Stimulated activated naive CD8-positive, alpha-beta T cell treated with anti-CD3 and anti-CD28 coated beads, Interleukin-15, Interleukin-2, amounts not matched to agents 100 ng/mL and 50 ng/mL, for 24 hours (primary cell): ENCODE measurements around the gene LRRC7.
A peak's percentile ranks its signal among the peaks of the same experiment; 100 is the strongest.

Source experiments
- H3K27ac Mint-ChIP-seq: one replicate; pipeline ENCODE4 v1.8.0; 2021; ENCODE audit warnings: mild to moderate bottlenecking, mixed read lengths
- H3K27me3 Mint-ChIP-seq: one replicate; pipeline ENCODE4 v1.8.0; 2021; ENCODE audit warnings: mixed read lengths
- H3K36me3 Mint-ChIP-seq: one replicate; pipeline ENCODE4 v1.8.0; 2021; ENCODE audit warnings: low read depth, mixed read lengths
- H3K4me1 Mint-ChIP-seq: one replicate; pipeline ENCODE4 v1.8.0; 2021; ENCODE audit warnings: low read depth, mixed read lengths
- H3K4me3 Mint-ChIP-seq: one replicate; pipeline ENCODE4 v1.8.0; 2021; ENCODE audit warnings: mild to moderate bottlenecking, mixed read lengths
- H3K9me3 Mint-ChIP-seq: one replicate; pipeline ENCODE4 v1.8.0; 2021; ENCODE audit warnings: mixed read lengths

The LRRC7 gene

DNA sequence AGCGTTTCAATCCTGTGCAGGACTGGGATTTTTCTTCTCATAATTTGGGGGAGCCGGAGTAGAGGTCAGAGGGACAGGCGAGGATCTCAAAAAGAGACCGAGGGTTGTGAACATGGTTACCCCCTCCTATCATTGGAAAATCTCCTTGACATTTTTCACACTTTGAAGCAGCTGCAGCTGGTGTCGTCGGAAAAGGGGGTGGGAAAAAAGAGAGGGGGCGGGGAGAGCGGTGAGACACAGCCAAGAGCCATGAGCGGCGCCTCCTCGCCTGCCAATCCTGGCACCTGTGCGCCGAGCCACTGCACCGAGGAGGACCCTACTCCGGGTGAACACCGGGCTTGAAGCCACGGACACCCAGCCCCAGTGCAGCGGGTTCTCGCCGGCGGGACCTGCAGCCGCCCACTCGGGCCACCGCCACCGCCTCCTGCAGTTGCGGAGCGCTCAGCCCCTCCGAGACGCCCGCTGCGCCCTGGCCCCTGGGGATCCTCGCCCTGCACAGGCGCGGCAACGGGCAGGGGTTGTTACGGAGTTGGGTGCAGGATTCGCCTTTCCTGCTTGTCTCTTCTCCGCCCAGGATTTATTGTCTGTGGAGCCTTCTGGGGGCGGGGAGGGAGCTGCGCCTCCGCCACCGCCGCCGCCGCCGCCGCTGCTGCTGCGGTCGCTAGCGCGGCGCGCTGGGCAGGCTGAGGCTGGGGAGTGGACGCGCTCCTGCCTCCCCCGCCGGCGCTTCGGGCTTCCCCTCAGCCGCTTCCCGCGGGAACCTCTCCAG lies at the start of gene LRRC7:
Gene LRRC7 (plus strand): TSS at position 271 of the 769 bp plus-strand sequence. CDS start 718 bp downstream, outside the sequence.
- Mint-ChIP-seq H3K4me1 (peaks cover 8% of the 10 kb centered on the region), H3K9me3 (no peaks in the 10 kb centered on the region)

DNA sequence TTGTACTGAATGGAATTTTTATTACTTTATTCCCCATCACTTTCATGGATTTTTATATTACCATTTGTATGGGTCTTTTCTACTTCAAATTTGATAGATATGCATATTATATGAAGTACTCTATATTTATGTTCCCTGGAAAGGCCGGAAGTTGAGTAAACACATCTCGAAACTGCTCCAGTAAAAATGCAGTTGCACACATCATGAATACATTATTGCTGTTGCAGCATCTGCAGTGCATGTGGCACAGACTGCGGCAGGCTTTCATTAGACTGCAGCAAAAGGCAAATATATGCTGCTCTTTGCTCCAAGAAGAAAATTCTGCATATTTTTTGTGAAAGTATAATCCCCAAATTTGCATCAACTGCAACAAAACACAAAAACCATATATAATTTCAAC lies 48.7 kb upstream of the LRRC7 start:
- Mint-ChIP-seq H3K36me3 (no peaks in the 10 kb centered on the region), H3K27ac (no peak overlapping the region), H3K9me3 (peaks cover 4% of the 10 kb centered on the region), H3K27me3 (no peaks in the 10 kb centered on the region), H3K4me1 (no peaks in the 10 kb centered on the region), H3K4me3 (no peak overlapping the region)

More for the DNA sequence above, at the start of gene LRRC7:
- no peaks in the 10 kb centered on the region for H3K36me3 Mint-ChIP-seq
- peak within 1 kb of the TSS; percentile 89 for H3K27ac Mint-ChIP-seq
- H3K27me3 Mint-ChIP-seq: peaks cover 40% of the 10 kb centered on the region
- H3K4me3 Mint-ChIP-seq: peak within 1 kb of the TSS; percentile 78

DNA sequence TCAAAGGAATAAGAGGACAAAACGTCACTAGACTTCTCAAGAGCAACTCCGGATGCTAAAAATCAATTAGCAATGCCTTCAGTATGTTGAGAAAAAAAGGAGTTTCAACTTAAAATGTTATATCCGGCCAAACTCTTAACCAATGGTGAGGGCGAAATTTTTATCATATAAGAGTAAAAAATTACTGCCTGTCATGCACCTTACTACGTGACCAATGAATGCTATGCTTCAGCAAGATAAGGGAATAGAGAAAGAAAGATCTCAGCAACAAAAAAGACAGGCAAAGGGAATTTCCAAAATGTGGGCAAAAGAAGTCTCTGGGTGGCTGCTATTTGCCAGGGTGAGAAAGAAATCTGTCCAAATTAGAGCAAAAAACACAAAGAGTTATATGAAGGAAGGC lies 47.4 kb upstream of the LRRC7 start:
- H3K27me3 Mint-ChIP-seq: no peaks in the 10 kb centered on the region
- no peak overlapping the region for H3K27ac Mint-ChIP-seq
- no peaks in the 10 kb centered on the region for H3K4me1 Mint-ChIP-seq
- no peak overlapping the region for H3K4me3 Mint-ChIP-seq
- no peaks in the 10 kb centered on the region for H3K36me3 Mint-ChIP-seq
- peaks cover 7% of the 10 kb centered on the region for H3K9me3 Mint-ChIP-seq

DNA sequence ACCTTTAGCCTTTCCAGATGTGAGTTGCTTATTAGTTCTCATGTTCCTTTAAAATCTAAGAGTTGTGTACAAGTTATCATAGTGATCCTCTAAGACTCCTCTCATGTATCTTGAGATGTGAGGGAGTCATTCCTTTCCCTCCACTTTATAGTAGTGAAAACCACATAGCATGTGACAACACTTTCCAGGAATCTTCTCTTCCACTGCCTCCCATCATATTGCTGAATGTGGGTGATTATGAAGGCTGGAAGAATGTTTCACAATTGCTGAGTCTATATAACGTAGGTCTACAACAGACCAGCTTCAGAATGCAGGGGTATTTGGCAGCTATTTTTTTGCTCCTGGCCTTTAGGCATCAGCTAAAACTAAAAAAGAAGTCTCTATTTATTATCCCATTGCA lies 44.7 kb upstream of the LRRC7 start:
- H3K4me3 Mint-ChIP-seq: no peak overlapping the region
- H3K9me3 Mint-ChIP-seq: peaks cover 3% of the 10 kb centered on the region
- H3K4me1 Mint-ChIP-seq: no peaks in the 10 kb centered on the region
- H3K36me3 Mint-ChIP-seq: no peaks in the 10 kb centered on the region
- no peak overlapping the region for H3K27ac Mint-ChIP-seq
- no peaks in the 10 kb centered on the region for H3K27me3 Mint-ChIP-seq

DNA sequence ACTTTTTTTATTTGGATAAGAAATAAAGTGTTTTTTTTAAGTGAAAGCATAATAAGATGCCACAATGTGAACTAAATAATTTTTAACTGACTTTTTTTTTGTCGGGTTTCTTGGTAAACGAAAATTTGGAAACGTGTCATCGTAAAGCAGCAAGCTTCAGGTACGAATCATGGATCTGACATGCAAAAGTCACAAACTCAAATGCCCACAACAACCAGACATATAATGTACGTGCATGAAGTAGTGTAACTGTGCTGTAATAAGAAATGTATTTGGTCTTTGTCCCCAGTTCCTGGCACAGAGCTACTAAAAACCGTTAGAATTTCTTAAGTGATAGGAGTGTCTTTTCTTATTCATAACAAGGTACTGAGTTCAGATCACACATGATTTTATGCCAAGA lies 44.3 kb upstream of the LRRC7 start:
- Mint-ChIP-seq H3K9me3 (peaks cover 3% of the 10 kb centered on the region), H3K4me1 (no peaks in the 10 kb centered on the region), H3K36me3 (no peaks in the 10 kb centered on the region), H3K4me3 (no peak overlapping the region), H3K27ac (no peak overlapping the region), H3K27me3 (no peaks in the 10 kb centered on the region)

DNA sequence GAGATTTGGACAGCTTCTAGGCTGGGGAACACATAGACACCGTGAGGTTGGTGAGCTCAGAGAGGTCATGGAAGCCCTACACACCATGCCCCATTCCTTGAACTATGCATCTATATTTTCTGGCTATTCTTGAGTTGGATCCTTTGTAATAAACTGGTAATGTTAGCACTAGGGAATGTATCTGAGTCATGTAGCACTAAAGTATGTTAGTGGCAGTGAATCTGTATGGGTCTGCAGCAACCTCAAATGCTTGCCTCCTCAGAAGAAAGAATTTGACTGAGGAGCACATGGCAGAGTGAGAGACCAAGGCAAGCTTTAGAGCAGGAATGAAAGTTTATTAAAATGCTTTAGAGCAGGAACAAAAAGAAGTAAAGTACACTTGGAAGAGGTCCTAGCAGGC lies 43.7 kb upstream of the LRRC7 start:
- Mint-ChIP-seq H3K4me3 (no peak overlapping the region), H3K36me3 (no peaks in the 10 kb centered on the region), H3K27me3 (no peaks in the 10 kb centered on the region), H3K4me1 (no peaks in the 10 kb centered on the region), H3K27ac (no peak overlapping the region), H3K9me3 (peaks cover 3% of the 10 kb centered on the region)

DNA sequence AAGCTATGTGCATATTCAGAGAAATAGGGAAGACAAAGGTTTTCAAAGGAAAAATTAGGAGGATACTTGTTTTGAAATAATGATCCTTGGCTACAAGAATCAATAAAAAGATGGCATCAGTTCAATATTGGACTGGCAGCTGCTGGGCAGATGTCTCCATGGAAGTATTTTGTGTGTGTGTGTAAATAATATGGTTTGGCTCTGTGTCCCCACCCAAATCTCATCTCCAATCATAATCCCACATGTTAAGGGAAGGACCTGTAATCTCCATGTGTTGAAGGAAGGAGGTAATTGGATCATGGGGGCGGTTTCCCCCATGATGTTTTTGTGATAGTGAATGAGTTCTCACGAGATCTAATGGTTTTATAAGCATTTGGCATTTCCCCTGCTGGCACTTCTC lies 40.4 kb upstream of the LRRC7 start:
- H3K27ac Mint-ChIP-seq: no peak overlapping the region
- no peaks in the 10 kb centered on the region for H3K4me1 Mint-ChIP-seq
- H3K27me3 Mint-ChIP-seq: no peaks in the 10 kb centered on the region
- no peak overlapping the region for H3K4me3 Mint-ChIP-seq
- no peaks in the 10 kb centered on the region for H3K36me3 Mint-ChIP-seq
- H3K9me3 Mint-ChIP-seq: peaks cover 3% of the 10 kb centered on the region

DNA sequence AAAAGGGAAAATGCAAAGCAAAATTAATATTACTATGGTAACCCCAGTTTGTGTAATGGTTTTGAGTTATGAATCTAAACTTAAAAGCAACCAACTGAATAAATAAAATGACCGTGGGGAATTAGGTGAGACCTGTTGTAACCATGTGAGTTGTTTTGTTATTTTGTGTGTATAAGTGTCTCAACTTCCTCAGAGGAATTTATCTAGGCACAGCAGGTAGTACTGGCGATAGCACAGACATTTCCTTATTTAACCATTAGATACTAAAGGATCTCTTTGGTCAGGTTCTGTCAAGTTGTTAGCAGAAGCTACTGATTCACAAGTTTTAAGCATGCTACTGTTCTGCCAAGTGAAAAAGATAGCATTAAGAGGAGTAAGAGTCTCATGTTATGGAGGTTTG lies 39.3 kb upstream of the LRRC7 start:
- no peak overlapping the region for H3K27ac Mint-ChIP-seq
- H3K4me3 Mint-ChIP-seq: no peak overlapping the region
- no peaks in the 10 kb centered on the region for H3K4me1 Mint-ChIP-seq
- H3K27me3 Mint-ChIP-seq: no peaks in the 10 kb centered on the region
- H3K36me3 Mint-ChIP-seq: no peaks in the 10 kb centered on the region
- peaks cover 8% of the 10 kb centered on the region for H3K9me3 Mint-ChIP-seq

DNA sequence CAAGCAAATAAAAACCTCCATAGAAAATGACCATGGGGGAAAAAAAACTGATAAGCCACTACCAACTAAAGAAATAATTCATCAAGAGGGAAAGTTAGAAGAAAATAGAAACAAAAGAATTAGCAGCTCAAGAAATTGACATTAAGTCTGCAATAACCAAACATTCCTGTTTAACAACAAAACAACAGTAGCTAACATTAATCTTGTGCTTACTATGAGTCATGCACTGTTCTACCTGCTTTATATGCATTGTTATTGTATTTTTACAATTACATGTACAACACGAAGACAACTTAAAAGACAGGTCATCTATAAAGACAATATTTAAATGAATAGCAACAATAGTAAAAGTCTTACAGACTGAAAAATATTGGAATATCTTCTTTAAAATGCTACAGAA lies 34.4 kb upstream of the LRRC7 start:
- Mint-ChIP-seq H3K27me3 (no peaks in the 10 kb centered on the region), H3K9me3 (peaks cover 5% of the 10 kb centered on the region), H3K4me3 (no peak overlapping the region), H3K36me3 (no peaks in the 10 kb centered on the region), H3K27ac (no peak overlapping the region), H3K4me1 (no peaks in the 10 kb centered on the region)

DNA sequence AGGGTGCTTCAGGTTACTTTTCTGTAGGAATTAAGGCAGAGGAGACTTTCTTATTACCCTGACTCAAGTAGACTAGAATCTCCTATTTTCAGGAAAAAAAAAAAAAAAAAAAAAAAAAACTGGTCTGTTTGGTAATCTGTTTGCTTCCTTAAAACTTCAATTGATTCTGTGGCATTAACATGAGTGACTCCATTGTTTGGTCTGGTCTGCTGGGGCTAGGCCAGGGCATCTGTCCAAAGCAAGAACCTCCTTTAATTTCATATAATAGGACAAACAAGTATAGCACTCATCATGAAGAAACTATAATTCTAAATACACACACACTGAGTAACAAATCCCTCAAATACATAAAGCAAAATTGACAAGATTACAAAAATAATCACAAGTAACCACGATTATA lies 32.9 kb upstream of the LRRC7 start:
- no peak overlapping the region for H3K27ac Mint-ChIP-seq
- H3K4me3 Mint-ChIP-seq: no peak overlapping the region
- H3K36me3 Mint-ChIP-seq: no peaks in the 10 kb centered on the region
- H3K9me3 Mint-ChIP-seq: peaks cover 15% of the 10 kb centered on the region
- H3K4me1 Mint-ChIP-seq: no peaks in the 10 kb centered on the region
- no peaks in the 10 kb centered on the region for H3K27me3 Mint-ChIP-seq

DNA sequence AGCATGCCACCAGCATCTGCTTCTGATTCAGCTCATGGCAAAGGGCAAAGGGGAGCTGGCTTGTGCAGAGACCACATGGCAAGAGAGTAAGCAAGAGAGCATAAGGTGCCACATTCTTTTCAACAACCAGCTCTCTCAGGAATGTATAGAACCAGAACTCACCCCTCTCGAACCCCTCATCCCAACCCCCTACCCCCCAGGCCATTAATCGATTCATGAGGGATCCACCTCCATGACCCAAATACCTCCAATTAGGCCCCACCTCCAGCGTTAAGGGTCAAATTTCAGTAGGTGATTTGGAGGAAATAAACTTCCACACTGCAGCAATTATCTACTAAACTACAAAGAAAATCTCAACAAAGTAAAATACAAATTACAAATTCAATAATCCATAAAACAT lies 32.2 kb upstream of the LRRC7 start:
- H3K4me3 Mint-ChIP-seq: no peak overlapping the region
- peaks cover 15% of the 10 kb centered on the region for H3K9me3 Mint-ChIP-seq
- no peaks in the 10 kb centered on the region for H3K4me1 Mint-ChIP-seq
- no peak overlapping the region for H3K27ac Mint-ChIP-seq
- no peaks in the 10 kb centered on the region for H3K36me3 Mint-ChIP-seq
- H3K27me3 Mint-ChIP-seq: no peaks in the 10 kb centered on the region

DNA sequence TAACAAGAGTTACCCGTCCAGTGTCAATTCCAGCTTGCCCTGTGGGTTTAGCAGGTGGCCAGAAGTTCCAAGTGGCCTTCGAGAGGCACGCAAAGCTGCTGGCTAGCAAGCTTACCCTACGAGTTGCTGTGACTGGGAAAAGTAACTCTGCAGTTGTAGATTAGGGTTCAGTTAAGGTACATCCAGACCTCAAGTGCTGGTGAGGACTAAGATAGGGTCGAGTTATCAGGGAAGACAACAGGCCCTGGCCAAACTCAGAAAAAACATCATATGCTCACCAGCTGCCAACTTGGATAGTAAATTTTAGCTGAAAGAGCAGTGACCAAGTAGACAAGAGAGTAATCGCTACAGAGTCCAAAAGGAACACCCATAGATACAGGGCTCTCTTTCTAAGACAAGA lies 27.7 kb upstream of the LRRC7 start:
- H3K27me3 Mint-ChIP-seq: no peaks in the 10 kb centered on the region
- H3K4me1 Mint-ChIP-seq: no peaks in the 10 kb centered on the region
- H3K4me3 Mint-ChIP-seq: no peak overlapping the region
- no peak overlapping the region for H3K27ac Mint-ChIP-seq
- peaks cover 18% of the 10 kb centered on the region for H3K9me3 Mint-ChIP-seq
- no peaks in the 10 kb centered on the region for H3K36me3 Mint-ChIP-seq

DNA sequence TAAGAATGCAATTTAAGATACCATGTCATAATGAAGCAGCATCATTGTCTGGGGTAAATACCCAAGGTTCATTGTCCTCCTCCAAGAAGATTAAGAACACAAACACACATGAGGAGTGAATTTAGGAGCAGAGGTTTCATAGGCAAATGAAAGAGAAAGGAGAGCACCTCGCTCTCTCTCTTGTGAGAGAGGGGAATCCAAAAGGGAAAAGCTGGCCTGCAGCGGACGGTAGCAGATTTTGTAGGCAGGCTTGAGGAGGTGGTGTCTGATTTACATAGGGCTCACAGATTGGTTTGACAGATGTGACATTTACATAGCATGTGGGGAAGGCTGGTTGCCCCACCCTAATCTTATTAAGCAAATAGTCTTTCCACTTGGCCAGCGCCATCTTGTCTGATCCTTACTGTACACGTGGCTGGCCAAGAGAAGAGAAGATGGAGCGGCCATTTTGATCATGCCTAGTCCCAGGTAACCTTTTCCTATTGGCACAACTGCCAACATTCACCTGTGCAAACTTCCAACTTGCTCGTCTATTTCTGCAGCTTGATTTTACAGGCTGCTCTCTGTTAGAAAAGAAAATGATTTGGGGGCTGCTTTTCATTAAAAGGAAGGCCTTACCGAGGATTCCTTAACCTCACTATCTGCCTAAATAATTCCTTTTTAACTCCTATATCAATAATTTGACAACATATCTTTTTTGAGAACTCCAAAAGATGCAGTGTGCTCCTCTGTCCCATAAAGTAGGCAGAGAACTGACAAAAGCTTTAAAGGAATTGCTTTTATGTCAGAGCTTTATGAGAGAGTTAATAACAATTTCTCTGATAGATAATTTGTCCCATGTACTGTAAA lies 16.0 kb upstream of the LRRC7 start:
- H3K4me3 Mint-ChIP-seq: no peak overlapping the region
- H3K27me3 Mint-ChIP-seq: no peaks in the 10 kb centered on the region
- no peak overlapping the region for H3K27ac Mint-ChIP-seq
- H3K4me1 Mint-ChIP-seq: no peaks in the 10 kb centered on the region
- H3K36me3 Mint-ChIP-seq: no peaks in the 10 kb centered on the region
- peaks cover 6% of the 10 kb centered on the region for H3K9me3 Mint-ChIP-seq

DNA sequence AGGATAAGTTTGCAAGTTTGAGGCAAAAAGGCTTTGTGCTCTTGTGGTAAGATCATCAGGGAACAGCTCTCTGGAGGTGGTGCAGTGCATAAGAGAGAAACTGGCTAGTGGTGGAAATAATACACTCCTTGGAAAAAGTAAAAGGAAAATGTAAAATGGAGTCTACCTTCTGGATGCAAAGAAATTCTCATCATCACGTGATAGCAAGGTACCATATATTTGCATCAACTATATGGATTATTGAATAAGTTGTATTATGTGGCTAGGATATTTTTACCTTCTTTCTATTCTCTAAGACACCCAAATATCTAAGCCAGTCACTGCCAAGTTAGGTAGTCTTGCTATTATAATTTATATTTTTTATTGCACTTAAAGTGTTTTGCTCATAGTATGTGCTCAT lies 14.0 kb upstream of the LRRC7 start:
- H3K9me3 Mint-ChIP-seq: peaks cover 6% of the 10 kb centered on the region
- no peaks in the 10 kb centered on the region for H3K36me3 Mint-ChIP-seq
- H3K4me1 Mint-ChIP-seq: no peaks in the 10 kb centered on the region
- no peak overlapping the region for H3K27ac Mint-ChIP-seq
- H3K27me3 Mint-ChIP-seq: no peaks in the 10 kb centered on the region
- H3K4me3 Mint-ChIP-seq: no peak overlapping the region

DNA sequence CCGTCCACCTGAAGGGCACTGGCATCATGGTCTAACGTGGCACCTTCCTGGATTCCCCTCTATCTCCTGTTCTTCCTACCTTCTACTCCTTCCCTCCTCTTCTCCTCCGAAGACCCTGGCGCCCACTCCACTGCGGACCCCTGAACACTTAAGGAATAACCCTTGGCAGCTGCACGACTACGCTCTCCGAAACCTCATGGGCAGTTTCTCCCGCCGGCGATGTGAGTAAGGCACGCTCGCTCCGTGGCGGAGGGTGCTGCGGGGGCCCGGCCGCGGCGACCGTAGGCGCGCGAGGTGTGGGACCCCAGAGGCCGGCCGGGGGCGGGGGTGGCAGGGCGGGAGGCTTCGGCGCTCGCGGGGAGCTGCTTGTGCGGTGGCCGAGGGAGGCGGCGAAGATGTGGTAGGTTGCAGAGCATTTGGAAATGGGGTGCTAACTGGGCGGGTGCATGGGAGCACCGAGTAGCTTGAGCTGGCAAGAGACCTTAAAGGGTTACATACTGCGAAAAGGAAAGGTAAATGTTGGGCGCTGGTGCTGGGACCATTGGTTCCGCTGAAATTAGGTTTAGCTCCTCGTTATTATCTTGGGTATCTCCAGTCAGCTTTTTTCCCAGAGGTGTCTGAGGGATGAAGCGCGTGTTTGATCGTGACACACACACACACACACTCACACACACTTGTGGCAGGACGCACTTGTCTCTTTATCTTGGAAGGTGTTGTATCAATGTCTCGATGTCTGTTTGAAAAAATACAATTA lies 876 bp downstream of the LRRC7 start:
- Mint-ChIP-seq H3K27ac (peak overlapping the region; percentile 89), H3K27me3 (peaks cover 40% of the 10 kb centered on the region)

More for the DNA sequence above, 876 bp downstream of the LRRC7 start:
- H3K4me3 Mint-ChIP-seq: peak overlapping the region; percentile 73
- H3K4me1 Mint-ChIP-seq: peaks cover 8% of the 10 kb centered on the region
- H3K36me3 Mint-ChIP-seq: no peaks in the 10 kb centered on the region
- H3K9me3 Mint-ChIP-seq: no peaks in the 10 kb centered on the region
